Body of pancreas (tissue), 4 donors: ENCODE measurements around the gene SORL1. TPM values are rescaled to one million over a fixed set of nuclear protein-coding genes. Genes with fewer than 3 reads are reported as not detected.

Experiments used
- ATAC-seq: fragments of 150-250 bp; one replicate; pipeline ENCODE4 v1.9.1; 2016
- DNase-seq, 4 donors: peaks; one replicate each; pipeline ENCODE4 v3.0.0-alpha.2; 2019
- H3K27ac ChIP-seq, 4 donors: fragments of 200-600 bp; sonication (generic); 1 replicate in 3 of 4; 2 replicates in 1 of 4; pipeline versions ENCODE4 v1.5.1 to v1.6.1; 2016 to 2019; ENCODE audit warnings: mild to moderate bottlenecking in 1 of 4, mixed read lengths in 1 of 4, moderate library complexity in 1 of 4
- H3K27me3 ChIP-seq, 2 donors: fragments of 200-600 bp; sonication (generic); one replicate each; pipeline ENCODE4 v1.6.0; 2016; ENCODE audit warnings: mild to moderate bottlenecking in 1 of 2
- H3K36me3 ChIP-seq, 2 donors: fragments of 200-600 bp; sonication (generic); replicated peaks in 1 of 2; 2 replicates each; pipeline ENCODE4 v1.5.1; 2016; ENCODE audit warnings: low read depth in 2 of 2; ENCODE audit not compliant: insufficient read depth in 1 of 2
- H3K4me1 ChIP-seq: fragments of 200-600 bp; sonication (generic); one replicate; pipeline ENCODE4 v1.6.0; 2016
- H3K4me3 ChIP-seq, 2 donors: fragments of 200-600 bp; sonication (generic); 1 replicate in 1 of 2; 2 replicates in 1 of 2; pipeline ENCODE4 v1.5.1; 2016 to 2019
- H3K9me3 ChIP-seq, 3 donors: fragments of 200-600 bp; sonication (generic); 1 replicate in 2 of 3; 2 replicates in 1 of 3; pipeline ENCODE4 v1.5.1; 2016
- CTCF ChIP-seq, 7 experiments: fragments of 450-650 bp in 4 of 7; fragments of 200-600 bp in 3 of 7; sonication (generic) in 3 of 7; IDR thresholded peaks; one replicate each; pipeline ENCODE4 v1.5.1; 2016 to 2019; ENCODE audit warnings: antibody characterized with exemption in 7 of 7
- POLR2A ChIP-seq, 3 donors: fragments of 450-650 bp; IDR thresholded peaks; one replicate each; pipeline ENCODE4 v1.6.1; 2016; ENCODE audit warnings: antibody characterized with exemption in 3 of 3, mild to moderate bottlenecking in 2 of 3
- WGBS, 2 donors: methylation state at CpG; one replicate each; pipeline ENCODE4 v1.1.5; 2017; 5-methylcytosine and 5-hydroxymethylcytosine counted together
- intact Hi-C: fragments of 100-400 bp; cut with DNase I; formaldehyde crosslinking; loops from one replicate; pipeline ENCODE4 v1.15.1; 2023
- total RNA-seq, 2 donors: library from RNA; depleted of rRNA; stranded (reverse); fragments of >200 nt; gene quantifications; one replicate each; pipeline ENCODE4 v1.1.0, GENCODE V29; 2016

The SORL1 gene
- total RNA-seq, 2 donors from 2014 or later, result 25.1 to 26.5 TPM

- no peak for ATAC-seq
- Histone ChIP-seq H3K36me3 (no peaks in the 10 kb centered on the region), H3K4me3 (no peak overlapping the region), H3K27ac (no peak overlapping the region), H3K4me1 (no peaks in the 10 kb centered on the region), H3K27me3 (no peaks in the 10 kb centered on the region), H3K9me3 (no peaks in the 10 kb centered on the region)
- WGBS, 2 donors, result 71 to 73% methylated on average over 2 of the region's 2 CpGs
- no peak for DNase-seq
- intact Hi-C loops, result no loop called here
- TF ChIP-seq POLR2A (IDR thresholded peaks at IDR 0.05) (no peak), CTCF (IDR thresholded peaks at IDR 0.05) (no peak)
These were observed 63.2 kb downstream of the SORL1 start for GRCh38 chr11:121515335-121515671.

- H3K36me3 ChIP-seq, result no peaks in the 10 kb centered on the region
- no peak overlapping the region for H3K27ac ChIP-seq
- H3K9me3 ChIP-seq, result no peaks in the 10 kb centered on the region
- no peak for ATAC-seq
- H3K4me3 ChIP-seq, result no peak overlapping the region
- no peak for DNase-seq
- no peaks in the 10 kb centered on the region for H3K4me1 ChIP-seq
- H3K27me3 ChIP-seq, result no peaks in the 10 kb centered on the region
- intact Hi-C loops, result no loop called here
- 38 to 55% methylated on average over 1 of the region's 1 CpG for WGBS, 2 donors
- TF ChIP-seq POLR2A (IDR thresholded peaks at IDR 0.05) (no peak), CTCF (IDR thresholded peaks at IDR 0.05) (no peak)
These were observed 65.9 kb downstream of the SORL1 start for GRCh38 chr11:121517996-121518395.

GRCh38 chr11:121520243-121521144, 68.4 kb downstream of the SORL1 start:
- intact Hi-C loops, result no loop called here
- no peak overlapping the region for H3K4me3 ChIP-seq
- WGBS, 2 donors, result 58 to 62% methylated on average over 4 of the region's 4 CpGs
- TF ChIP-seq POLR2A (IDR thresholded peaks at IDR 0.05) (no peak), CTCF (IDR thresholded peaks at IDR 0.05) (no peak)
- no peaks in the 10 kb centered on the region for H3K4me1 ChIP-seq
- H3K27me3 ChIP-seq, result no peaks in the 10 kb centered on the region
- DNase-seq (no peak), ATAC-seq (no peak)
- peaks cover 0 to 2% (median 0%) of the 10 kb centered on the region in 3 donors for H3K9me3 ChIP-seq
- H3K36me3 ChIP-seq, result no peaks in the 10 kb centered on the region
- no peak overlapping the region for H3K27ac ChIP-seq

- no peak overlapping the region for H3K27ac ChIP-seq
- no peaks in the 10 kb centered on the region for H3K4me1 ChIP-seq
- no peaks in the 10 kb centered on the region for H3K27me3 ChIP-seq
- no peak overlapping the region for H3K4me3 ChIP-seq
- no peak for ATAC-seq
- no peaks in the 10 kb centered on the region for H3K36me3 ChIP-seq
- DNase-seq, result no peak
- WGBS, 2 donors, result 70 to 76% methylated on average over 4 of the region's 4 CpGs
- intact Hi-C loops, result no loop called here
- H3K9me3 ChIP-seq, result peaks cover 0 to 2% (median 0%) of the 10 kb centered on the region in 3 donors
- TF ChIP-seq CTCF (IDR thresholded peaks at IDR 0.05) (no peak), POLR2A (IDR thresholded peaks at IDR 0.05) (no peak)
These were observed 69.3 kb downstream of the SORL1 start for GRCh38 chr11:121521145-121522042.
